Glutamatergic neuron (in vitro differentiated cells): ENCODE data around the gene SASH1. TPM values are rescaled to one million over a fixed set of nuclear protein-coding genes. Genes with fewer than 3 reads are reported as not detected.

ENCODE experiments used
- DNase-seq: peaks from one replicate; pipeline ENCODE4 v3.0.0; 2022
- H3K27ac Mint-ChIP-seq: one replicate; pipeline ENCODE4 v1.8.0; 2020; ENCODE audit warnings: mild to moderate bottlenecking, mixed read lengths, inconsistent platforms; ENCODE audit not compliant: unreplicated experiment
- H3K27me3 Mint-ChIP-seq: one replicate; pipeline ENCODE4 v1.8.0; 2020; ENCODE audit warnings: mild to moderate bottlenecking, moderate library complexity, mixed read lengths, inconsistent platforms; ENCODE audit not compliant: unreplicated experiment
- H3K36me3 Mint-ChIP-seq: one replicate; pipeline ENCODE4 v1.8.0; 2020; ENCODE audit warnings: mild to moderate bottlenecking, mixed read lengths, inconsistent platforms; ENCODE audit not compliant: unreplicated experiment
- H3K4me1 Mint-ChIP-seq: one replicate; pipeline ENCODE4 v1.8.0; 2020; ENCODE audit warnings: mild to moderate bottlenecking, low read depth, mixed read lengths, inconsistent platforms; ENCODE audit not compliant: unreplicated experiment
- H3K4me3 Mint-ChIP-seq: one replicate; pipeline ENCODE4 v1.8.0; 2020; ENCODE audit warnings: mild to moderate bottlenecking, mixed read lengths, inconsistent platforms; ENCODE audit not compliant: unreplicated experiment
- H3K9me3 Mint-ChIP-seq: one replicate; pipeline ENCODE4 v1.8.0; 2020; ENCODE audit warnings: mild to moderate bottlenecking, moderate library complexity, mixed read lengths, inconsistent platforms; ENCODE audit not compliant: unreplicated experiment
- CTCF ChIP-seq: fragments of 200-600 bp; sonication (generic); IDR thresholded peaks from one replicate; pipeline ENCODE4 v1.5.0; 2021; ENCODE audit not compliant: partially characterized antibody, unreplicated experiment
- total RNA-seq: library from RNA; stranded (reverse); fragmentation: NEBNext Ultra II Directional; extraction: Animal tissue kit (Norgen Biotek cat#: 25700); gene quantifications from one replicate; pipeline ENCODE4 v1.2.1, GENCODE V29; 2021; ENCODE audit not compliant: unreplicated experiment

The SASH1 gene
- total RNA-seq, 1 donor from 2014 or later: 5.0 TPM

GRCh38 chr6:148406579-148407371 lies 64.1 kb downstream of the SASH1 start:
- Mint-ChIP-seq H3K4me1 (no peaks in the 10 kb centered on the region), H3K4me3 (no peak overlapping the region), H3K9me3 (no peaks in the 10 kb centered on the region), H3K27me3 (no peaks in the 10 kb centered on the region), H3K36me3 (no peaks in the 10 kb centered on the region), H3K27ac (no peak overlapping the region)
- no peak for TF ChIP-seq CTCF
- DNase-seq: no peak

- no peak for DNase-seq
- Mint-ChIP-seq H3K27ac (no peak overlapping the region), H3K27me3 (no peaks in the 10 kb centered on the region), H3K36me3 (no peaks in the 10 kb centered on the region), H3K4me1 (no peaks in the 10 kb centered on the region), H3K9me3 (no peaks in the 10 kb centered on the region), H3K4me3 (no peak overlapping the region)
- TF ChIP-seq CTCF: no peak
These were observed 64.7 kb downstream of the SASH1 start for GRCh38 chr6:148407372-148407771.

- H3K36me3 Mint-ChIP-seq: no peaks in the 10 kb centered on the region
- no peaks in the 10 kb centered on the region for H3K9me3 Mint-ChIP-seq
- no peaks in the 10 kb centered on the region for H3K27me3 Mint-ChIP-seq
- no peak for TF ChIP-seq CTCF
- no peak overlapping the region for H3K27ac Mint-ChIP-seq
- H3K4me1 Mint-ChIP-seq: peaks cover 18% of the 10 kb centered on the region
- no peak for DNase-seq
- H3K4me3 Mint-ChIP-seq: no peak overlapping the region
These were observed 70.9 kb downstream of the SASH1 start for GRCh38 chr6:148413321-148414091.

GRCh38 chr6:148414092-148414489 lies 71.5 kb downstream of the SASH1 start:
- H3K4me1 Mint-ChIP-seq: peaks cover 18% of the 10 kb centered on the region
- no peaks in the 10 kb centered on the region for H3K27me3 Mint-ChIP-seq
- no peak overlapping the region for H3K27ac Mint-ChIP-seq
- no peaks in the 10 kb centered on the region for H3K36me3 Mint-ChIP-seq
- no peak for TF ChIP-seq CTCF
- H3K9me3 Mint-ChIP-seq: no peaks in the 10 kb centered on the region
- DNase-seq: no peak
- H3K4me3 Mint-ChIP-seq: no peak overlapping the region

- DNase-seq: no peak
- H3K4me3 Mint-ChIP-seq: no peak overlapping the region
- TF ChIP-seq CTCF: no peak
- no peak overlapping the region for H3K27ac Mint-ChIP-seq
- no peaks in the 10 kb centered on the region for H3K27me3 Mint-ChIP-seq
- no peaks in the 10 kb centered on the region for H3K9me3 Mint-ChIP-seq
- H3K36me3 Mint-ChIP-seq: no peaks in the 10 kb centered on the region
- peaks cover 18% of the 10 kb centered on the region for H3K4me1 Mint-ChIP-seq
These were observed 72.2 kb downstream of the SASH1 start for GRCh38 chr6:148414836-148415235.
